Neural progenitor cell (in vitro differentiated cells): ENCODE measurements around the gene ILDR2. TPM values are rescaled to one million over a fixed set of nuclear protein-coding genes. Genes with fewer than 3 reads are reported as not detected.

Experiments used
- DNase-seq: peaks from one replicate; pipeline ENCODE4 v3.0.0-alpha.2; 2016; ENCODE audit warnings: low spot score
- H2AFZ ChIP-seq: fragments of 200-600 bp; sonication (generic); replicated peaks from 2 replicates; pipeline ENCODE4 v1.6.1; 2016; ENCODE audit warnings: antibody characterized with exemption
- H3F3A ChIP-seq: fragments of 200-600 bp; sonication (generic); 2 replicates; pipeline ENCODE4 v1.6.1; 2016; ENCODE audit warnings: antibody characterized with exemption, low read depth
- H3K27ac ChIP-seq: fragments of 200-600 bp; sonication (generic); 2 replicates; pipeline ENCODE4 v1.5.1; 2016; ENCODE audit warnings: mild to moderate bottlenecking
- H3K27me3 ChIP-seq: fragments of 200-600 bp; sonication (generic); 2 replicates; pipeline ENCODE4 v1.6.1; 2016; ENCODE audit warnings: mild to moderate bottlenecking, moderate library complexity
- H3K36me3 ChIP-seq: fragments of 200-600 bp; sonication (generic); 2 replicates; pipeline ENCODE4 v1.5.1; 2016
- H3K4me1 ChIP-seq: fragments of 200-600 bp; sonication (generic); 2 replicates; pipeline ENCODE4 v1.6.1; 2016; ENCODE audit warnings: mixed run types
- H3K4me2 ChIP-seq: fragments of 200-600 bp; sonication (generic); 2 replicates; pipeline ENCODE4 v1.6.1; 2016
- H3K4me3 ChIP-seq: fragments of 200-600 bp; sonication (generic); 2 replicates; pipeline ENCODE4 v1.5.1; 2016
- H3K79me2 ChIP-seq: fragments of 200-600 bp; sonication (generic); 2 replicates; pipeline ENCODE4 v1.6.1; 2016; ENCODE audit warnings: low read depth
- H3K9ac ChIP-seq: fragments of 200-600 bp; sonication (generic); 2 replicates; pipeline ENCODE4 v1.6.1; 2016
- H3K9me3 ChIP-seq: fragments of 200-600 bp; sonication (generic); 2 replicates; pipeline ENCODE4 v1.5.1; 2016; ENCODE audit warnings: low read depth
- H4K20me1 ChIP-seq: fragments of 200-600 bp; sonication (generic); 2 replicates; pipeline ENCODE4 v1.6.1; 2016; ENCODE audit warnings: low read depth
- H3K27ac Mint-ChIP-seq: 3 replicates; pipeline ENCODE4 v1.8.0; 2021; ENCODE audit warnings: mixed read lengths
- H3K27me3 Mint-ChIP-seq: 2 replicates; pipeline ENCODE4 v1.8.0; 2022; ENCODE audit warnings: low read depth, mild to moderate bottlenecking, inconsistent platforms, moderate library complexity, mixed read lengths; ENCODE audit not compliant: insufficient read depth
- H3K36me3 Mint-ChIP-seq: 3 replicates; pipeline ENCODE4 v1.8.0; 2021; ENCODE audit warnings: mixed read lengths
- H3K4me1 Mint-ChIP-seq: 3 replicates; pipeline ENCODE4 v1.8.0; 2021; ENCODE audit warnings: mixed read lengths
- H3K4me3 Mint-ChIP-seq: 3 replicates; pipeline ENCODE4 v1.8.0; 2021; ENCODE audit warnings: mild to moderate bottlenecking, moderate library complexity, mixed read lengths
- H3K9me3 Mint-ChIP-seq: 3 replicates; pipeline ENCODE4 v1.8.0; 2020; ENCODE audit warnings: mixed read lengths
- CTCF ChIP-seq: fragments of 200-600 bp; sonication (generic); IDR thresholded peaks from 2 replicates; pipeline ENCODE4 v1.5.1; 2017; ENCODE audit warnings: antibody characterized with exemption, mild to moderate bottlenecking
- EZH2 ChIP-seq: fragments of 200-600 bp; sonication (generic); IDR thresholded peaks from 2 replicates; pipeline ENCODE4 v1.6.1; 2017; ENCODE audit warnings: antibody characterized with exemption, mild to moderate bottlenecking, moderate library complexity
- EZH2phosphoT487 ChIP-seq: fragments of 200-600 bp; sonication (generic); IDR thresholded peaks from 2 replicates; pipeline ENCODE4 v1.6.1; 2017; ENCODE audit warnings: antibody characterized with exemption
- total RNA-seq: library from RNA; depleted of rRNA; stranded (reverse); fragments of >200 nt; gene quantifications from 2 replicates; pipeline ENCODE4 v1.2.3, GENCODE V29; 2015; ENCODE audit warnings: low replicate concordance

ILDR2 gene
- total RNA-seq, 1 donor from 2014 or later: 42.1 TPM

GRCh38 chr1:166900987-166901386 is 74.4 kb downstream of the ILDR2 start:
- H3K9me3 ChIP-seq: no peaks in the 10 kb centered on the region
- no peaks in the 10 kb centered on the region for H3F3A ChIP-seq
- H2AFZ ChIP-seq: no peak overlapping the region
- Mint-ChIP-seq H3K36me3 (peaks cover 32% of the 10 kb centered on the region), H3K27ac (no peak overlapping the region), H3K27me3 (no peaks in the 10 kb centered on the region), H3K4me1 (peaks cover 5% of the 10 kb centered on the region), H3K4me3 (no peak overlapping the region), H3K9me3 (peaks cover 24% of the 10 kb centered on the region)
- H4K20me1 ChIP-seq: no peaks in the 10 kb centered on the region
- no peak overlapping the region for H3K9ac ChIP-seq
- no peak for DNase-seq
- H3K4me2 ChIP-seq: no peak overlapping the region
- H3K36me3 ChIP-seq: no peaks in the 10 kb centered on the region
- H3K27ac ChIP-seq: no peak overlapping the region
- no peak overlapping the region for H3K4me3 ChIP-seq
- H3K79me2 ChIP-seq: no peaks in the 10 kb centered on the region
- no peaks in the 10 kb centered on the region for H3K27me3 ChIP-seq
- no peak for TF ChIP-seq CTCF
- TF ChIP-seq EZH2phosphoT487: no peak
- no peak for TF ChIP-seq EZH2
- no peaks in the 10 kb centered on the region for H3K4me1 ChIP-seq

GRCh38 chr1:166899769-166900168 is 75.6 kb downstream of the ILDR2 start:
- H3K9ac ChIP-seq: no peak overlapping the region
- Mint-ChIP-seq H3K4me1 (peaks cover 5% of the 10 kb centered on the region), H3K4me3 (no peak overlapping the region)

GRCh38 chr1:166895766-166896165 is 79.6 kb downstream of the ILDR2 start:
- H2AFZ ChIP-seq: no peak overlapping the region
- no peaks in the 10 kb centered on the region for H3K4me1 Mint-ChIP-seq
- peak overlapping the region; percentile 13 for H3K27ac Mint-ChIP-seq
- H3K36me3 ChIP-seq: no peaks in the 10 kb centered on the region
- no peak overlapping the region for H3K4me3 ChIP-seq
- H3K36me3 Mint-ChIP-seq: peaks cover 19% of the 10 kb centered on the region
- H3K4me2 ChIP-seq: no peak overlapping the region
- H3K27me3 Mint-ChIP-seq: no peaks in the 10 kb centered on the region
- no peak for TF ChIP-seq EZH2
- TF ChIP-seq CTCF: no peak
- TF ChIP-seq EZH2phosphoT487: no peak
- H4K20me1 ChIP-seq: no peaks in the 10 kb centered on the region
- no peaks in the 10 kb centered on the region for H3K4me1 ChIP-seq
- no peaks in the 10 kb centered on the region for H3K79me2 ChIP-seq
- no peak overlapping the region for H3K4me3 Mint-ChIP-seq
- no peak overlapping the region for H3K9ac ChIP-seq
- H3F3A ChIP-seq: no peaks in the 10 kb centered on the region
- no peak for DNase-seq
- H3K27me3 ChIP-seq: no peaks in the 10 kb centered on the region
- H3K27ac ChIP-seq: no peak overlapping the region
- H3K9me3 Mint-ChIP-seq: peaks cover 26% of the 10 kb centered on the region
- H3K9me3 ChIP-seq: no peaks in the 10 kb centered on the region

More at GRCh38 chr1:166899769-166900168, 75.6 kb downstream of the ILDR2 start:
- no peaks in the 10 kb centered on the region for H3K36me3 ChIP-seq
- Mint-ChIP-seq H3K27me3 (no peaks in the 10 kb centered on the region), H3K36me3 (peaks cover 32% of the 10 kb centered on the region), H3K27ac (no peak overlapping the region), H3K9me3 (peaks cover 26% of the 10 kb centered on the region)
- H3K4me2 ChIP-seq: no peak overlapping the region
- no peaks in the 10 kb centered on the region for H4K20me1 ChIP-seq
- H3K27me3 ChIP-seq: no peaks in the 10 kb centered on the region
- no peaks in the 10 kb centered on the region for H3K79me2 ChIP-seq
- H2AFZ ChIP-seq: no peak overlapping the region
- no peaks in the 10 kb centered on the region for H3K4me1 ChIP-seq
- no peak overlapping the region for H3K4me3 ChIP-seq
- no peaks in the 10 kb centered on the region for H3K9me3 ChIP-seq
- H3K27ac ChIP-seq: no peak overlapping the region
- no peaks in the 10 kb centered on the region for H3F3A ChIP-seq
- TF ChIP-seq EZH2phosphoT487 (no peak), CTCF (no peak), EZH2 (no peak)
- DNase-seq: no peak
